ENCODE measurements around the gene CARD18.

- TF ChIP-seq, protein P1, sequence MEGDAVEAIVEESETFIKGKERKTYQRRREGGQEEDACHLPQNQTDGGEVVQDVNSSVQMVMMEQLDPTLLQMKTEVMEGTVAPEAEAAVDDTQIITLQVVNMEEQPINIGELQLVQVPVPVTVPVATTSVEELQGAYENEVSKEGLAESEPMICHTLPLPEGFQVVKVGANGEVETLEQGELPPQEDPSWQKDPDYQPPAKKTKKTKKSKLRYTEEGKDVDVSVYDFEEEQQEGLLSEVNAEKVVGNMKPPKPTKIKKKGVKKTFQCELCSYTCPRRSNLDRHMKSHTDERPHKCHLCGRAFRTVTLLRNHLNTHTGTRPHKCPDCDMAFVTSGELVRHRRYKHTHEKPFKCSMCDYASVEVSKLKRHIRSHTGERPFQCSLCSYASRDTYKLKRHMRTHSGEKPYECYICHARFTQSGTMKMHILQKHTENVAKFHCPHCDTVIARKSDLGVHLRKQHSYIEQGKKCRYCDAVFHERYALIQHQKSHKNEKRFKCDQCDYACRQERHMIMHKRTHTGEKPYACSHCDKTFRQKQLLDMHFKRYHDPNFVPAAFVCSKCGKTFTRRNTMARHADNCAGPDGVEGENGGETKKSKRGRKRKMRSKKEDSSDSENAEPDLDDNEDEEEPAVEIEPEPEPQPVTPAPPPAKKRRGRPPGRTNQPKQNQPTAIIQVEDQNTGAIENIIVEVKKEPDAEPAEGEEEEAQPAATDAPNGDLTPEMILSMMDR (IDR thresholded peaks at IDR 0.05), result no peak
- no peak for TF ChIP-seq POLR2A (IDR thresholded peaks at IDR 0.05)
- TF ChIP-seq EP300 (IDR thresholded peaks at IDR 0.05), result no peak
These were observed 39.4 kb downstream of the CARD18 start for GRCh38 chr11:105100206-105100605.

Data from suprapubic skin (tissue), 3 donors.